Measurements from ENCODE around the gene DNAJC17. TPM values are rescaled to one million over a fixed set of nuclear protein-coding genes. Genes with fewer than 3 reads are reported as not detected.

Gene DNAJC17
- 19.0 TPM for total RNA-seq

GRCh38 chr15:40807028-40807887 lies at the start of gene DNAJC17, which contains the start of gene ZFYVE19:
Gene DNAJC17 (minus strand): TSS chr15:40807473. CDS start chr15:40807446, 27 bp downstream.
Gene ZFYVE19 (plus strand): TSS chr15:40807089. CDS start chr15:40807590, 501 bp downstream.
- peak; percentile 99 for DNase-seq

GRCh38 chr15:40856746-40857145 lies 49.5 kb upstream of the DNAJC17 start:
- no peak for DNase-seq

GRCh38 chr15:40855706-40856234 lies 48.5 kb upstream of the DNAJC17 start:
- DNase-seq: no peak

- DNase-seq: no peak
These were observed 46.9 kb upstream of the DNAJC17 start for GRCh38 chr15:40854161-40854560.

- DNase-seq: no peak
These were observed 46.1 kb upstream of the DNAJC17 start for GRCh38 chr15:40853241-40853890.

GRCh38 chr15:40852529-40852928 lies 45.3 kb upstream of the DNAJC17 start:
- no peak for DNase-seq

- no peak for DNase-seq
These were observed 43.4 kb upstream of the DNAJC17 start for GRCh38 chr15:40850576-40851112.

GRCh38 chr15:40847223-40847961 lies 40.1 kb upstream of the DNAJC17 start:
- no peak for DNase-seq

- no peak for DNase-seq
These were observed 39.6 kb upstream of the DNAJC17 start for GRCh38 chr15:40846841-40847222.

GRCh38 chr15:40845511-40846284 lies 38.4 kb upstream of the DNAJC17 start:
- no peak for DNase-seq

GRCh38 chr15:40845036-40845435 lies 37.8 kb upstream of the DNAJC17 start:
- no peak for DNase-seq

- no peak for DNase-seq
These were observed 37.4 kb upstream of the DNAJC17 start for GRCh38 chr15:40844696-40845030.

- no peak for DNase-seq
These were observed 36.8 kb upstream of the DNAJC17 start, which contains the start of gene SPINT1 for GRCh38 chr15:40843885-40844695. Gene SPINT1 (plus strand): TSS chr15:40844048. CDS start chr15:40844555, 507 bp downstream.

- DNase-seq: no peak
These were observed 36.1 kb upstream of the DNAJC17 start for GRCh38 chr15:40843261-40843884.

GRCh38 chr15:40841741-40842140 lies 34.5 kb upstream of the DNAJC17 start:
- no peak for DNase-seq

- DNase-seq: no peak
These were observed 31.5 kb upstream of the DNAJC17 start for GRCh38 chr15:40838756-40839155.

- DNase-seq: no peak
These were observed 28.7 kb upstream of the DNAJC17 start for GRCh38 chr15:40836020-40836419.

GRCh38 chr15:40832903-40833302 lies 25.6 kb upstream of the DNAJC17 start:
- DNase-seq: no peak

- no peak for DNase-seq
These were observed 24.6 kb upstream of the DNAJC17 start for GRCh38 chr15:40831861-40832260.

- DNase-seq: no peak
These were observed 23.6 kb upstream of the DNAJC17 start for GRCh38 chr15:40830884-40831283.

Measured in skin of body (tissue), 2 donors.